ENCODE data around the gene LHX8.

DNA sequence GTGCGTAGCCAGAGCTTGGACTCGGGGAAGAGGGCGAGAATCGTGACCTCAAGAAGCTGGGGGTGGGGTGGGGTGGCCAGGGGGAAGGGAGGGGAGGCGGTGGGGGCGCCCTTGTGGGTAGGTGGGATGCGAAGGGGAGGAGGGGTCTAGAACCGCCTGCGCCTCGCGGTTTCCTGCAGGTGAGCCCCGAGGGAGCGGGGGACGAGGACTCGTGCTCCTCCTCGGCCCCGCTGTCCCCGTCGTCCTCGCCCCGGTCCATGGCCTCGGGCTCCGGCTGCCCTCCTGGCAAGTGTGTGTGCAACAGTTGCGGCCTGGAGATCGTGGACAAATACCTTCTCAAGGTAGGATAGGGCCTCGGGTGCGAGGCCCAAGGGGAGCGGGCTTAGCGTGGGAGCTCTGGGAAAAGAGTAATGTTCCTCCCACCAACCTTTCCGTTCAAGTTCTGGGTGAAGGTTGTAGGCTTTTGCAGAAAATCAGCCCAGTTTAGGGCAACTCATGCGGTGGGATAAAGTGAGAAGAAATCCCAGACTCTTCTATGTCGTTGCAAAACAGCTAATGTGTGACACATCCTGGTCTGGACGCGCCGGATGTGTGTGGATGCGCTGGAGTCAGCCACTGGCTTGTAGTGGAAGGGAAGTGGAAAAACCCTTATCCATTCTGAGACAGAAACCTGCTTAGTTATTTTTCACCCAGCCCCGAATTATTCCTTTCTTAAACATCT, 2.9 kb downstream of the LHX8 start:
- TF ChIP-seq CTCF (IDR thresholded peaks at IDR 0.05) (no peak), POLR2A (IDR thresholded peaks at IDR 0.05) (no peak)

All from uterus (tissue), 2 donors.